Hindlimb muscle (tissue), 1 donor: ENCODE results near the gene CATSPERE. TPM values are rescaled to one million over a fixed set of nuclear protein-coding genes. Genes with fewer than 3 reads are reported as not detected.
"Not testable (repeated sequence)": the region's sequence is repeated elsewhere in the genome, so short reads cannot be mapped to it uniquely, and the experiment has no call there.

Source experiments
- DNase-seq: peaks from one replicate; pipeline ENCODE4 v3.0.0-alpha.2; 2013
- polyA plus RNA-seq: library from polyadenylated mRNA; unstranded; fragments of 120-200 nt; gene quantifications from one replicate; pipeline ENCODE4 v1.2.1, GENCODE V29; 2013; ENCODE audit not compliant: insufficient read length

CATSPERE gene
- polyA plus RNA-seq, 1 donor: 0.93 TPM

GRCh38 chr1:244449936-244450508 lies 11.1 kb upstream of the CATSPERE start:
- no peak for DNase-seq

- DNase-seq: peak; percentile 65
These were observed 10.2 kb upstream of the CATSPERE start for GRCh38 chr1:244450597-244451538.

GRCh38 chr1:244451539-244451950 lies 9.5 kb upstream of the CATSPERE start, which contains the start of gene ADSS2:
Gene ADSS2 (minus strand): TSS chr1:244451909. CDS start chr1:244451817, 92 bp downstream.
- no peak for DNase-seq

GRCh38 chr1:244451951-244452795 lies 8.9 kb upstream of the CATSPERE start:
- DNase-seq: peak; percentile 100

- DNase-seq: no peak
These were observed 6.7 kb upstream of the CATSPERE start for GRCh38 chr1:244454412-244454811.

GRCh38 chr1:244456586-244456985 lies 4.5 kb upstream of the CATSPERE start:
- no peak for DNase-seq

- DNase-seq: no peak
These were observed 2.3 kb upstream of the CATSPERE start for GRCh38 chr1:244458781-244459180.

GRCh38 chr1:244460197-244460596 lies 876 bp upstream of the CATSPERE start:
- no peak for DNase-seq

- no peak for DNase-seq
These were observed 5.7 kb downstream of the CATSPERE start for GRCh38 chr1:244466724-244467123.

- no peak for DNase-seq
These were observed 12.1 kb downstream of the CATSPERE start for GRCh38 chr1:244473059-244473605.

- not testable (repeated sequence) for DNase-seq
These were observed 23.9 kb downstream of the CATSPERE start for GRCh38 chr1:244484971-244485370.

GRCh38 chr1:244494653-244495052 lies 33.6 kb downstream of the CATSPERE start:
- no peak for DNase-seq

- no peak for DNase-seq
These were observed 35.1 kb downstream of the CATSPERE start for GRCh38 chr1:244496186-244496585.

- no peak for DNase-seq
These were observed 36.7 kb downstream of the CATSPERE start for GRCh38 chr1:244497805-244498204.

GRCh38 chr1:244499484-244499883 lies 38.4 kb downstream of the CATSPERE start:
- DNase-seq: not testable (repeated sequence)

- not testable (repeated sequence) for DNase-seq
These were observed 39.4 kb downstream of the CATSPERE start for GRCh38 chr1:244500515-244500914.

GRCh38 chr1:244502630-244503029 lies 41.6 kb downstream of the CATSPERE start:
- no peak for DNase-seq

GRCh38 chr1:244513493-244513892 lies 52.4 kb downstream of the CATSPERE start:
- no peak for DNase-seq

- DNase-seq: no peak
These were observed 54.6 kb downstream of the CATSPERE start for GRCh38 chr1:244515680-244516079.

- DNase-seq: no peak
These were observed 75.2 kb downstream of the CATSPERE start for GRCh38 chr1:244536316-244536715.

- no peak for DNase-seq
These were observed 84.4 kb downstream of the CATSPERE start for GRCh38 chr1:244545511-244545910.

GRCh38 chr1:244548558-244549115 lies 87.6 kb downstream of the CATSPERE start:
- no peak for DNase-seq
